Tibial nerve (tissue), 4 donors: ENCODE data around the gene MXRA5. TPM values are rescaled to one million over a fixed set of nuclear protein-coding genes. Genes with fewer than 3 reads are reported as not detected.

Experiments
- DNase-seq, 2 donors: peaks; one replicate each; pipeline ENCODE4 v3.0.0-alpha.2; 2019; ENCODE audit warnings: low spot score in 2 of 2
- H3K27ac ChIP-seq, 4 donors: fragments of 200-600 bp; sonication (generic) in 3 of 4; one replicate each; pipeline ENCODE4 v1.5.1; 2017 to 2019; ENCODE audit warnings: mild to moderate bottlenecking in 1 of 4
- H3K27me3 ChIP-seq, 2 donors: fragments of 200-600 bp; sonication (generic) in 1 of 2; one replicate each; pipeline versions ENCODE4 v1.5.1 to v1.6.0; 2017 to 2019
- H3K36me3 ChIP-seq, 3 donors: fragments of 200-600 bp; sonication (generic); one replicate each; pipeline ENCODE4 v1.5.1; 2018 to 2019
- H3K4me1 ChIP-seq, 4 donors: fragments of 200-600 bp; sonication (generic) in 3 of 4; one replicate each; pipeline ENCODE4 v1.5.1; 2017 to 2019
- H3K4me3 ChIP-seq, 4 donors: fragments of 200-600 bp; sonication (generic) in 3 of 4; one replicate each; pipeline ENCODE4 v1.5.1; 2017 to 2019; ENCODE audit warnings: mild to moderate bottlenecking in 1 of 4, moderate library complexity in 1 of 4
- H3K9me3 ChIP-seq, 4 donors: fragments of 200-600 bp; sonication (generic) in 3 of 4; one replicate each; pipeline ENCODE4 v1.5.1; 2017 to 2019
- CTCF ChIP-seq, 5 experiments: fragments of 200-600 bp in 3 of 5; fragments of 450-650 bp in 2 of 5; sonication (generic) in 3 of 5; IDR thresholded peaks; one replicate each; pipeline ENCODE4 v1.5.1; 2016 to 2019; ENCODE audit warnings: antibody characterized with exemption in 5 of 5, mild to moderate bottlenecking in 3 of 5, moderate library complexity in 2 of 5
- EP300 ChIP-seq, 2 donors: sonication (generic); formaldehyde crosslinking; IDR thresholded peaks; one replicate each; pipeline ENCODE4 v1.6.1; 2017; ENCODE audit warnings: antibody characterized with exemption in 2 of 2, mild to moderate bottlenecking in 1 of 2
- POLR2A ChIP-seq, 2 donors: fragments of 450-650 bp; IDR thresholded peaks; one replicate each; pipeline ENCODE4 v1.6.1; 2017; ENCODE audit warnings: antibody characterized with exemption in 2 of 2, mild to moderate bottlenecking in 2 of 2, moderate library complexity in 2 of 2
- WGBS, 2 donors: methylation state at CpG; one replicate each; pipeline ENCODE4 v1.1.5; 2018; 5-methylcytosine and 5-hydroxymethylcytosine counted together
- total RNA-seq, 4 donors: library from RNA; depleted of rRNA; stranded (reverse); fragments of >200 nt; gene quantifications; one replicate each; pipeline ENCODE4 v1.1.0, GENCODE V29; 2016

The MXRA5 gene
- total RNA-seq, 4 donors from 2014 or later: 0.22 to 1.8 (median 0.72) TPM

DNA sequence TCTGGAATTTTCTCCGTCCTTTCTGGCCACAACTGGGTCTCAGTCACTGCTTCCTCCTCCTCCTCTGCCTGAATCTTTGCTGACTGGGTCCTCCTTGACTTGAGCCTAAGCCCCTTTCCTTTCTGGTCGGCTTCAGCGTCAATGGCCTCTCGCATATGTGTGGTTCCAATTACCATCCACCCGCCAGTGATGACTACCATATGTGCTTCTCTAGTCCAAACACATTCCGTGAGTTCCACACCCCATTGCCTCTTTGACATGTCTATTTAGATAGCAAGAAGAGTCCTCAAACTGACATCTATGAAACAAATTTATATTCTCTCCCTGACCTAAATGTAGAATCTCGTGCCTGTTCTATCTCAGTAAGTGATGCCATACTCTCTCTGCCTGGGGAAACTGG is 19.8 kb downstream of the MXRA5 start:
- H3K36me3 ChIP-seq: no peaks in the 10 kb centered on the region
- H3K4me1 ChIP-seq: no peaks in the 10 kb centered on the region
- no peak for DNase-seq
- 59 to 66% methylated on average over 7 of the region's 7 CpGs for WGBS, 2 donors
- H3K4me3 ChIP-seq: no peak overlapping the region
- no peaks in the 10 kb centered on the region for H3K27me3 ChIP-seq
- no peak for TF ChIP-seq POLR2A (IDR thresholded peaks at IDR 0.05)
- TF ChIP-seq CTCF (IDR thresholded peaks at IDR 0.05): no peak
- no peak for TF ChIP-seq EP300 (IDR thresholded peaks at IDR 0.05)
- H3K9me3 ChIP-seq: no peaks in the 10 kb centered on the region
- H3K27ac ChIP-seq: no peak overlapping the region

DNA sequence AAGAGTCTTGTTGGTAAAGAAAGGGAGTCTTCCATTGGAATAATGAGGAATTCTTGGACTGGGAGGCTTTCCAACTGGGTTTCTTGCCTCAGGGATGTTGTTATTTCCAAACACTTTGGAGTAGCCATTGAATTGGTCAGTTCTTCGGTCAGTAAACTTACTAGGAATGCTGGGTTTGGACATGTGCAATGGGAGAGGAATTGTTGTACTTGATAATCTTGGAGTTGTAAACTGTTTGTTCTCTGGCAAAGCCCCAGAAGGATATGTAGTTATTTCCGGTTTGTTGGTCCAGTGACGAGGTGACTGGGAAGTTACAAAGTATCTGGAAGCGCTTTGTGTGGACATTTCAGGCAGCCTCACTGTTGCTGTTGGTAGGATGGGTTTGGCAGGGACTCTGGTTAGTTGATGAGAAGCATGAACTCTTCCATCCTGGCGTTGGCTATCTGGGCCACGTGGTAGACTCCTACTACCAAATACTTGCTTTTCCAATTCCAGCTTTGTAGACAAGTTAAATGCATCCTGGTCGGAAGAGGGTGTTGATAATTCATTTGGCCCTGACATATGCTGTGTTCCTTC is 25.9 kb downstream of the MXRA5 start:
- DNase-seq: no peak
- Histone ChIP-seq H3K4me1 (no peaks in the 10 kb centered on the region), H3K4me3 (no peak overlapping the region), H3K36me3 (no peaks in the 10 kb centered on the region), H3K27me3 (no peaks in the 10 kb centered on the region), H3K27ac (no peak overlapping the region), H3K9me3 (no peaks in the 10 kb centered on the region)
- 78 to 81% methylated on average over 6 to 7 of the region's 7 CpGs for WGBS, 2 donors
- TF ChIP-seq EP300 (IDR thresholded peaks at IDR 0.05) (no peak), POLR2A (IDR thresholded peaks at IDR 0.05) (no peak), CTCF (IDR thresholded peaks at IDR 0.05) (no peak)

- no peak for DNase-seq
- WGBS, 2 donors: 92 to 95% methylated on average over 23 to 37 of the region's 47 CpGs
Observed at GRCh38 chrX:3317191-3317718, 29.2 kb downstream of the MXRA5 start.

GRCh38 chrX:3312109-3312508 is 34.3 kb downstream of the MXRA5 start:
- no peaks in the 10 kb centered on the region for H3K4me1 ChIP-seq
- no peak for DNase-seq
- 90 to 94% methylated on average over 2 of the region's 2 CpGs for WGBS, 2 donors
- no peaks in the 10 kb centered on the region for H3K27me3 ChIP-seq
- no peak overlapping the region for H3K27ac ChIP-seq
- H3K4me3 ChIP-seq: no peak overlapping the region
- TF ChIP-seq EP300 (IDR thresholded peaks at IDR 0.05): no peak
- no peak for TF ChIP-seq CTCF (IDR thresholded peaks at IDR 0.05)
- TF ChIP-seq POLR2A (IDR thresholded peaks at IDR 0.05): no peak
- no peaks in the 10 kb centered on the region for H3K9me3 ChIP-seq
- H3K36me3 ChIP-seq: no peaks in the 10 kb centered on the region

More at GRCh38 chrX:3317191-3317718, 29.2 kb downstream of the MXRA5 start:
- Histone ChIP-seq H3K9me3 (no peaks in the 10 kb centered on the region), H3K27ac (no peak overlapping the region), H3K4me3 (no peak overlapping the region), H3K36me3 (no peaks in the 10 kb centered on the region), H3K27me3 (no peaks in the 10 kb centered on the region), H3K4me1 (no peaks in the 10 kb centered on the region)
- TF ChIP-seq EP300 (IDR thresholded peaks at IDR 0.05) (no peak), CTCF (IDR thresholded peaks at IDR 0.05) (no peak), POLR2A (IDR thresholded peaks at IDR 0.05) (no peak)

DNA sequence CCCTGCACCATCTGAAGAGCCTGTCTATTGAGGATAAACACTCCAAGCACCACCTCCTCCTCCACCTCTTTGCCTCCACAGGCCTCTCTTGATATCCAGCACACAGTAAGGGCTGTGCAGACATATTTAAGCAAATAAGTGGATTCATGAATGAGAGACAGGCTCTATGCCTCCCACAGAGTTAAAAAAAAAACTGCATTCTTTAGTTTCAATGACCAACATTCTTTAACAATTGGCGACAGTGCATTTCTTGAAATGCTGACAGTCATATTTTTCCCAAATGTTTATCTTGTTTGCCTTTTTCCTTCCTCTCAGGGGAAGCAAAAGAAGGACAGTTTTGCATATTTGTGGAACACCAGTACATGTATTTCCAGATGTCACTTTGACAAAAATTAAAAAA is 38.6 kb downstream of the MXRA5 start:
- Histone ChIP-seq H3K9me3 (no peaks in the 10 kb centered on the region), H3K27ac (no peak overlapping the region), H3K27me3 (no peaks in the 10 kb centered on the region), H3K36me3 (no peaks in the 10 kb centered on the region), H3K4me3 (no peak overlapping the region), H3K4me1 (no peaks in the 10 kb centered on the region)
- 7 to 47% methylated on average over 1 of the region's 1 CpG for whole genome bisulfite sequencing, 2 donors
- DNase-seq: no peak
- TF ChIP-seq EP300 (IDR thresholded peaks at IDR 0.05): no peak
- TF ChIP-seq CTCF (IDR thresholded peaks at IDR 0.05): no peak
- no peak for TF ChIP-seq POLR2A (IDR thresholded peaks at IDR 0.05)
